ENCODE results near the gene RALY. TPM values are rescaled to one million over a fixed set of nuclear protein-coding genes. Genes with fewer than 3 reads are reported as not detected.

The RALY gene
- total RNA-seq, 1 experiment from 2014 or later = 164 TPM

- intact Hi-C loops (cut with micrococcal nuclease; ENCODE audit: unreplicated experiment) = no loop called here
- Histone ChIP-seq H3K27ac (ENCODE audit: low read length) (no peak overlapping the region), H3K4me3 (ENCODE audit: low read depth in 2 of 2, low read length in 2 of 2) (no peak overlapping the region), H3K36me3 (ENCODE audit: control insufficient read depth, insufficient read depth, low read length) (no peaks in the 10 kb centered on the region), H3K9me3 (ENCODE audit: control insufficient read depth, insufficient read depth, low read depth, low read length) (no peaks in the 10 kb centered on the region), H3K27me3 (ENCODE audit: control insufficient read depth, insufficient read depth, low read length) (no peaks in the 10 kb centered on the region), H3K4me1 (ENCODE audit: control insufficient read depth, insufficient read depth, low read length) (peaks cover 10% of the 10 kb centered on the region)
- BruUV-seq (replicated peaks) = no TSS peak
- TF ChIP-seq CTCF (IDR thresholded peaks at IDR 0.05) = peak; percentile 36; the same call in 1 of the 2 replicates
- TF ChIP-seq SIN3A (IDR thresholded peaks at IDR 0.05; ENCODE audit: borderline replicate concordance, insufficient read depth, low read depth, low read length) = no peak
- no peak for TF ChIP-seq POLR2AphosphoS5 (IDR thresholded peaks at IDR 0.05; ENCODE audit: low read depth, low read length)
- no peak for TF ChIP-seq TCF7L2 (IDR thresholded peaks at IDR 0.05; ENCODE audit: low read depth, low read length)
- POLR2A ChIA-PET = no interaction called here
- in situ Hi-C loops (cut with HindIII; ENCODE audit: low pct_unique_long_range_greater_than_20kb, low sequenced_read_pairs) = no loop called here
- ATAC-seq (0 out of 2 replicates have a peak, but pooled peaks have one; percentile 3), DNase-seq (ENCODE audit: low read depth, low spot score) (no peak)
- CTCF ChIA-PET = interaction anchor here (1.1 kb wide), 1 partner anchor 12 kb away, joined by 3 read pairs; no protein-coding TSS in a partner anchor
Observed at GRCh38 chr20:34070079-34070439, 76.3 kb downstream of the RALY start.

- POLR2A ChIA-PET = interaction anchor here (0.7 kb wide), 1 partner anchor 66 kb away, joined by 3 read pairs; no protein-coding TSS in a partner anchor
- Histone ChIP-seq H3K4me3 (ENCODE audit: low read depth in 2 of 2, low read length in 2 of 2) (no peak overlapping the region), H3K27ac (ENCODE audit: low read length) (no peak overlapping the region), H3K36me3 (ENCODE audit: control insufficient read depth, insufficient read depth, low read length) (no peaks in the 10 kb centered on the region), H3K27me3 (ENCODE audit: control insufficient read depth, insufficient read depth, low read length) (no peaks in the 10 kb centered on the region), H3K9me3 (ENCODE audit: control insufficient read depth, insufficient read depth, low read depth, low read length) (no peaks in the 10 kb centered on the region), H3K4me1 (ENCODE audit: control insufficient read depth, insufficient read depth, low read length) (peaks cover 10% of the 10 kb centered on the region)
- CTCF ChIA-PET = no interaction called here
- DNase-seq (ENCODE audit: low read depth, low spot score) (no peak), ATAC-seq (no peak)
- no TSS peak for BruUV-seq (replicated peaks)
- intact Hi-C loops (cut with micrococcal nuclease; ENCODE audit: unreplicated experiment) (no loop called here), in situ Hi-C loops (cut with HindIII; ENCODE audit: low pct_unique_long_range_greater_than_20kb, low sequenced_read_pairs) (no loop called here)
- TF ChIP-seq CTCF (IDR thresholded peaks at IDR 0.05) = no peak
- no peak for TF ChIP-seq SIN3A (IDR thresholded peaks at IDR 0.05; ENCODE audit: borderline replicate concordance, insufficient read depth, low read depth, low read length)
- TF ChIP-seq TCF7L2 (IDR thresholded peaks at IDR 0.05; ENCODE audit: low read depth, low read length) = no peak
- TF ChIP-seq POLR2AphosphoS5 (IDR thresholded peaks at IDR 0.05; ENCODE audit: low read depth, low read length) = no peak
- TF ChIP-seq REST (IDR thresholded peaks at IDR 0.05; ENCODE audit: insufficient read depth in 1 of 2, low read depth in 2 of 2, low read length in 1 of 2) = no peak
Observed at GRCh38 chr20:34070859-34071258, 77.1 kb downstream of the RALY start.
